Measurements from ENCODE around the gene SLC25A24.

The SLC25A24 gene

DNA sequence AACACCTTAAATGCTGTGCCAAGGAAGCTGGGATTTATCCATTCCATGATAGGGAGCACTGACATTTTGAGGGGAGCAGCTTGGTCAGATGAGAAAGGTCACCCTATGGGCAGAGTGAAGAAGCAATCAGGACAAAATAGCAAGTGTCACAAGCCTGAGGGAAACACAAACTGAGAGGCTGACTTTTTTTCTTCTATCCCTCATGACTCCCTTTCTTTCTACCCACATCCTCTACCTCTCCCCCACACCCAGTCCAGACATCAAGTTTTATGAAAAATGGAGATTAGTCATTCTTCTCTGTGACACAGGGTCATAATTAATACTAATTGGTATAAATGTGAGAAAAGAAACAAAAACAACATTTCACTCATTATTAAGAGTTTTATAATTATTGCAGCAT lies 103.1 kb downstream of the SLC25A24 start:
- ATAC-seq (ENCODE audit: insufficient read depth, low read depth) (peak; percentile 82), DNase-seq (no peak)
- no peak overlapping the region for H3K9ac ChIP-seq (ENCODE audit: low read depth, low read length)
- peaks cover 12% of the 10 kb centered on the region for H3K4me1 ChIP-seq (ENCODE audit: insufficient read depth, low read length)
- no peak for TF ChIP-seq EZH2 (IDR thresholded peaks at IDR 0.05; ENCODE audit: borderline replicate concordance, low read depth, low read length, severe bottlenecking)
- no peak for TF ChIP-seq CTCF (IDR thresholded peaks at IDR 0.05; ENCODE audit: borderline replicate concordance, extremely low read depth, low read length, poor library complexity, severe bottlenecking)
- no peak overlapping the region for H2AFZ ChIP-seq (ENCODE audit: low read depth, low read length)
- H4K20me1 ChIP-seq (ENCODE audit: insufficient read depth, low read length) = no peaks in the 10 kb centered on the region
- no peak overlapping the region for H3K4me3 ChIP-seq (ENCODE audit: low read depth in 1 of 2, low read length in 2 of 2)
- no peaks in the 10 kb centered on the region for H3K27me3 ChIP-seq (ENCODE audit: insufficient read depth, low read length, poor library complexity)
- H3K9me3 ChIP-seq (ENCODE audit: insufficient read depth, low read length, severe bottlenecking) = no peaks in the 10 kb centered on the region
- H3K36me3 ChIP-seq (ENCODE audit: insufficient read depth, low read length) = no peaks in the 10 kb centered on the region
- H3K79me2 ChIP-seq (ENCODE audit: insufficient read depth, low read length) = no peaks in the 10 kb centered on the region
- no peak overlapping the region for H3K27ac ChIP-seq (ENCODE audit: low read length)
- H3K4me2 ChIP-seq (ENCODE audit: insufficient read depth, low read length) = no peak overlapping the region

GRCh38 chr1:108096089-108096488 lies 104.1 kb downstream of the SLC25A24 start:
- H3K27me3 ChIP-seq (ENCODE audit: insufficient read depth, low read length, poor library complexity) = no peaks in the 10 kb centered on the region
- DNase-seq = no peak
- H3K9ac ChIP-seq (ENCODE audit: low read depth, low read length) = no peak overlapping the region
- H3K4me2 ChIP-seq (ENCODE audit: insufficient read depth, low read length) = no peak overlapping the region
- H3K79me2 ChIP-seq (ENCODE audit: insufficient read depth, low read length) = no peaks in the 10 kb centered on the region
- no peak overlapping the region for H3K4me3 ChIP-seq (ENCODE audit: low read depth in 1 of 2, low read length in 2 of 2)
- H3K36me3 ChIP-seq (ENCODE audit: insufficient read depth, low read length) = no peaks in the 10 kb centered on the region
- H4K20me1 ChIP-seq (ENCODE audit: insufficient read depth, low read length) = no peaks in the 10 kb centered on the region
- H3K4me1 ChIP-seq (ENCODE audit: insufficient read depth, low read length) = peaks cover 12% of the 10 kb centered on the region
- TF ChIP-seq EZH2 (IDR thresholded peaks at IDR 0.05; ENCODE audit: borderline replicate concordance, low read depth, low read length, severe bottlenecking) = no peak
- TF ChIP-seq CTCF (IDR thresholded peaks at IDR 0.05; ENCODE audit: borderline replicate concordance, extremely low read depth, low read length, poor library complexity, severe bottlenecking) = no peak
- no peak overlapping the region for H3K27ac ChIP-seq (ENCODE audit: low read length)
- no peak overlapping the region for H2AFZ ChIP-seq (ENCODE audit: low read depth, low read length)
- H3K9me3 ChIP-seq (ENCODE audit: insufficient read depth, low read length, severe bottlenecking) = no peaks in the 10 kb centered on the region
- ATAC-seq (ENCODE audit: insufficient read depth, low read depth) = no peak

- Histone ChIP-seq H3K27me3 (ENCODE audit: insufficient read depth, low read length, poor library complexity) (no peaks in the 10 kb centered on the region), H4K20me1 (ENCODE audit: insufficient read depth, low read length) (no peaks in the 10 kb centered on the region), H3K4me3 (ENCODE audit: low read depth in 1 of 2, low read length in 2 of 2) (no peak overlapping the region), H3K36me3 (ENCODE audit: insufficient read depth, low read length) (no peaks in the 10 kb centered on the region), H2AFZ (ENCODE audit: low read depth, low read length) (no peak overlapping the region), H3K9ac (ENCODE audit: low read depth, low read length) (no peak overlapping the region), H3K4me2 (ENCODE audit: insufficient read depth, low read length) (no peak overlapping the region), H3K27ac (ENCODE audit: low read length) (no peak overlapping the region), H3K9me3 (ENCODE audit: insufficient read depth, low read length, severe bottlenecking) (no peaks in the 10 kb centered on the region), H3K4me1 (ENCODE audit: insufficient read depth, low read length) (no peaks in the 10 kb centered on the region), H3K79me2 (ENCODE audit: insufficient read depth, low read length) (no peaks in the 10 kb centered on the region)
- no peak for ATAC-seq (ENCODE audit: insufficient read depth, low read depth)
- TF ChIP-seq CTCF (IDR thresholded peaks at IDR 0.05; ENCODE audit: borderline replicate concordance, extremely low read depth, low read length, poor library complexity, severe bottlenecking) = no peak
- no peak for TF ChIP-seq EZH2 (IDR thresholded peaks at IDR 0.05; ENCODE audit: borderline replicate concordance, low read depth, low read length, severe bottlenecking)
- DNase-seq = no peak
Observed at GRCh38 chr1:108089477-108089876, 110.7 kb downstream of the SLC25A24 start.

DNA sequence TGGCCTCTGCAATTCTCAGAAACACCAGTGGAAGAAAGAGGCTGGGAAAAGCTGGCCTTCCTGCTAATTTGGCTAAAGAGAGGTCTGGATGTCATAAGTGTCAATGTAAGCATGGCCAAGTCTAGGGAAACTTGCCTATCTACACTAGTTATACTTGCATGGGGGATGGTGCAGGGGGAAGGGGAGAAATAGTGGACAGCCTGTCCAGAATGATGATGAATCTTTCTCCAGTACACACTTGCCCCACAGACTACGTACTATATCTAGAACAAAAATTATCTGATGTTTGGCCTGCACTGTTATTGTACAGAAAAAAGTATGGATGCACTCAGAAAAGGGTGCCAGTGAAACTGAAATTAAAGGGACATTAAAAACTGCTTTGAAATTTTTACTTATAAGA lies 114.5 kb downstream of the SLC25A24 start:
- Histone ChIP-seq H3K4me1 (ENCODE audit: insufficient read depth, low read length) (peaks cover 31% of the 10 kb centered on the region), H3K4me3 (ENCODE audit: low read depth in 1 of 2, low read length in 2 of 2) (no peak overlapping the region), H3K9me3 (ENCODE audit: insufficient read depth, low read length, severe bottlenecking) (no peaks in the 10 kb centered on the region), H3K4me2 (ENCODE audit: insufficient read depth, low read length) (no peak overlapping the region), H2AFZ (ENCODE audit: low read depth, low read length) (no peak overlapping the region), H3K79me2 (ENCODE audit: insufficient read depth, low read length) (no peaks in the 10 kb centered on the region), H3K27ac (ENCODE audit: low read length) (no peak overlapping the region), H3K27me3 (ENCODE audit: insufficient read depth, low read length, poor library complexity) (no peaks in the 10 kb centered on the region), H3K36me3 (ENCODE audit: insufficient read depth, low read length) (no peaks in the 10 kb centered on the region), H3K9ac (ENCODE audit: low read depth, low read length) (no peak overlapping the region), H4K20me1 (ENCODE audit: insufficient read depth, low read length) (no peaks in the 10 kb centered on the region)
- ATAC-seq (ENCODE audit: insufficient read depth, low read depth) (no peak), DNase-seq (no peak)
- TF ChIP-seq EZH2 (IDR thresholded peaks at IDR 0.05; ENCODE audit: borderline replicate concordance, low read depth, low read length, severe bottlenecking) (no peak), CTCF (IDR thresholded peaks at IDR 0.05; ENCODE audit: borderline replicate concordance, extremely low read depth, low read length, poor library complexity, severe bottlenecking) (no peak)

Measured in DND-41 (cell line).